GM12878 (cell line): ENCODE measurements around the gene ALG5. TPM values are rescaled to one million over a fixed set of nuclear protein-coding genes. Genes with fewer than 3 reads are reported as not detected.

Source experiments
- ATAC-seq: fragments of 200-7000 bp; cut with Tn5 transposase; 3 replicates; pipeline ENCODE4 v1.9.1; 2020; ENCODE audit warnings: mild to moderate bottlenecking, moderate library complexity
- BruUV-seq: library from RNA; stranded (reverse); fragments of 400-500 nt; replicated peaks from 2 replicates; lab custom pipeline; 2021; lab: Mats Ljungman, UMichigan
- CTCF ChIA-PET: fragments of 300-600 bp; sonication (Branson Sonifier 250); formaldehyde crosslinking; extraction: SDS; loops from one replicate; lab custom pipeline; 2021; ENCODE audit warnings: inconsistent platforms; lab: Yijun Ruan, JAX
- POLR2A ChIA-PET: fragments of 350-600 bp; formaldehyde crosslinking; extraction: SDS; loops from one replicate; lab custom pipeline; 2021; ENCODE audit warnings: inconsistent platforms; lab: Charles Lee
- RAD21 ChIA-PET: fragments of 300-600 bp; sonication (Branson Sonifier 250); formaldehyde crosslinking; loops from one replicate; lab custom pipeline; 2023; ENCODE audit warnings: antibody characterized with exemption; ENCODE audit not compliant: unreplicated experiment; lab: Charles Lee
- SMC1A ChIA-PET: fragments of 300-600 bp; sonication (Branson Sonifier 250); formaldehyde crosslinking; loops from one replicate; lab custom pipeline; 2023; ENCODE audit not compliant: unreplicated experiment, uncharacterized antibody; lab: Charles Lee
- DNase-seq: peaks from one replicate; pipeline ENCODE4 v3.0.0-alpha.2; 2011; ENCODE audit warnings: low read depth, low spot score
- FAIRE-seq: peaks from 3 replicates; lab custom pipeline; 2011; peaks lifted over from hg19 to GRCh38; lab: Jason Lieb, UNC
- H2AFZ ChIP-seq: 2 replicates; pipeline ENCODE4 v1.6.0; 2011; ENCODE audit warnings: low read depth, low read length, control low read depth; ENCODE audit not compliant: control insufficient read depth
- H3K27ac ChIP-seq: 2 replicates; pipeline ENCODE4 v1.5.1; 2011; ENCODE audit warnings: control low read depth; ENCODE audit not compliant: control insufficient read depth, insufficient read depth
- H3K27me3 ChIP-seq, 2 experiments: replicated peaks in 1 of 2; 2 replicates each; pipeline versions ENCODE4 v1.6.0 to v1.6.1; 2011; ENCODE audit warnings: low read length in 1 of 2; ENCODE audit not compliant: control insufficient read depth in 2 of 2, insufficient read depth in 2 of 2
- H3K36me3 ChIP-seq, 2 experiments: 2 replicates each; pipeline ENCODE4 v1.5.1; 2011; ENCODE audit warnings: low read length in 1 of 2; ENCODE audit not compliant: control insufficient read depth in 2 of 2, insufficient read depth in 2 of 2
- H3K4me1 ChIP-seq: 2 replicates; pipeline ENCODE4 v1.6.1; 2011; ENCODE audit warnings: mild to moderate bottlenecking, low read length, moderate library complexity, mixed read lengths; ENCODE audit not compliant: control insufficient read depth, insufficient read depth
- H3K4me2 ChIP-seq: 2 replicates; pipeline ENCODE4 v1.6.0; 2011; ENCODE audit warnings: control low read depth; ENCODE audit not compliant: control insufficient read depth, insufficient read depth
- H3K4me3 ChIP-seq: fragments of 200-600 bp; sonication (generic); 2 replicates; pipeline ENCODE4 v1.5.1; 2016
- H3K79me2 ChIP-seq: 2 replicates; pipeline ENCODE4 v1.6.0; 2011; ENCODE audit warnings: low read length; ENCODE audit not compliant: control insufficient read depth, insufficient read depth
- H3K9ac ChIP-seq: 2 replicates; pipeline ENCODE4 v1.8.0; 2011; ENCODE audit warnings: low read length, control low read depth, mixed read lengths; ENCODE audit not compliant: control insufficient read depth, insufficient read depth
- H3K9me3 ChIP-seq: replicated peaks from 3 replicates; pipeline ENCODE4 v1.5.1; 2011; ENCODE audit warnings: mild to moderate bottlenecking, low read length; ENCODE audit not compliant: control insufficient read depth, insufficient read depth
- H4K20me1 ChIP-seq: 2 replicates; pipeline ENCODE4 v1.6.0; 2011; ENCODE audit not compliant: control insufficient read depth, insufficient read depth
- EED ChIP-seq: sonication (generic); IDR thresholded peaks from 2 replicates; pipeline ENCODE4 v1.6.1; 2016; ENCODE audit warnings: antibody characterized with exemption, low read depth
- IKZF1 ChIP-seq: fragments of 450-650 bp; conservative IDR thresholded peaks from 2 replicates; pipeline ENCODE4 v1.6.1; 2017; ENCODE audit warnings: antibody characterized with exemption, mild to moderate bottlenecking
- LARP7 ChIP-seq: fragments of 450-650 bp; IDR thresholded peaks from 2 replicates; pipeline ENCODE4 v1.6.1; 2017; ENCODE audit warnings: mild to moderate bottlenecking
- SUZ12 ChIP-seq: fragments of 200-600 bp; sonication (generic); IDR thresholded peaks from one replicate; pipeline ENCODE4 v1.6.1; 2018; ENCODE audit warnings: antibody characterized with exemption, mild to moderate bottlenecking; ENCODE audit not compliant: unreplicated experiment
- TARDBP ChIP-seq: IDR thresholded peaks from 2 replicates; pipeline ENCODE4 v1.6.1; 2016; ENCODE audit warnings: borderline replicate concordance
- ZNF274 ChIP-seq: IDR thresholded peaks from one replicate; pipeline ENCODE4 v1.8.0; 2011; ENCODE audit not compliant: insufficient read length, insufficient read depth
- ZNF622 ChIP-seq: fragments of 450-650 bp; IDR thresholded peaks from 2 replicates; pipeline ENCODE4 v1.6.1; 2017; ENCODE audit warnings: mild to moderate bottlenecking, inconsistent platforms
- WGBS: methylation state at CpG from one replicate; pipeline ENCODE4 v1.1.6; 2016; ENCODE audit warnings: low lambda C conversion rate; ENCODE audit not compliant: insufficient replicate concordance, insufficient coverage; ENCODE audit errors: missing lambda C conversion rate; 5-methylcytosine and 5-hydroxymethylcytosine counted together
- in situ Hi-C: fragments of 300-500 bp; cut with MboI; formaldehyde crosslinking; loops from 9 replicates; pipeline ENCODE4 v1.14.3; 2018; ENCODE audit warnings: mixed read lengths
- intact Hi-C: fragments of 100-400 bp; cut with micrococcal nuclease; formaldehyde crosslinking; loops from one replicate; pipeline ENCODE4 v1.14.2; 2022; ENCODE audit not compliant: unreplicated experiment
- polyA plus RNA-seq, 11 experiments: library from polyadenylated mRNA; depleted of rRNA in 4 of 11; unstranded in 6 of 11; stranded (reverse) in 5 of 11; fragments of >200 nt; fragmentation: Nextera tagmentation in 4 of 11; fragmentation: Illumina TruSeq in 1 of 11; extraction: Ambion mirVana in 4 of 11; extraction: Trizol in 1 of 11; gene quantifications; 1 replicate in 1 of 11; 2 replicates in 10 of 11; pipeline versions ENCODE4 v1.2.1 to v1.2.3, GENCODE V29; 2011 to 2016; ENCODE audit warnings: inconsistent platforms in 2 of 11, missing spikeins in 2 of 11, low read depth in 1 of 11
- total RNA-seq, 4 experiments: library from RNA; depleted of rRNA in 3 of 4; stranded (reverse); fragments of >200 nt in 3 of 4; fragmentation: Illumina TruSeq in 1 of 4; extraction: Trizol in 1 of 4; gene quantifications; 2 replicates each; pipeline versions ENCODE4 v1.2.1 to v1.2.3, GENCODE V29; 2013 to 2021
- TF ChIP-seq, protein P1 (sequence below): fragments of 450-650 bp; IDR thresholded peaks from 2 replicates; pipeline ENCODE4 v1.6.1; 2017; ENCODE audit warnings: mild to moderate bottlenecking
- TF ChIP-seq, protein P2 (sequence below): fragments of 450-650 bp; IDR thresholded peaks from 2 replicates; pipeline ENCODE4 v1.6.1; 2017; ENCODE audit warnings: mild to moderate bottlenecking, moderate library complexity
- TF ChIP-seq, protein P3 (sequence below): fragments of 450-650 bp; IDR thresholded peaks from 2 replicates; pipeline ENCODE4 v1.6.1; 2016; ENCODE audit warnings: mild to moderate bottlenecking
- TF ChIP-seq, protein P4 (sequence below): IDR thresholded peaks from 2 replicates; pipeline ENCODE4 v1.6.1; 2011; ENCODE audit warnings: borderline replicate concordance, low read depth, mild to moderate bottlenecking, moderate library complexity, low read length; ENCODE audit not compliant: insufficient read depth, poor library complexity, severe bottlenecking

ALG5 gene
- total and polyA plus RNA-seq, 10 of the 15 experiments (the other 5 are each of a cell fraction or from before 2014, with no cell fraction given): 23.9 to 82.2 (median 42.5) TPM

DNA sequence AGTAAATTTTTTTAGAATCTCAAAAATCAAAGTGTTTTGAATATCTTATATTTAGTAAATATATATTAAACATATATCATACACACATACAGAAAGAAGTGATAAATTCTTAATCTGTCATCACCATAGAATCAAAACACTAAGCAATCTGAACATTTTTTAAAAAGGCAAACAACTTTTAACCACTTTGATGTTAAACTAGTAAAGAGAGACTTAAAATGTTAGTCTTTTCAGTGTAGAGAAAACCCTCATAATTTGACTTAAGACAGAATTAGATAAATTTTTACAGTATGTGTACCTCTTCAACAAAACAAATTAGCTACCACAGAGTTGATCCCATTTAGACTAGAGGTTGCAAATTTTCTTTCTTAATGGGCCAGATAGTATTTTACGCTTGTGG lies 46.9 kb upstream of the ALG5 start:
- POLR2A ChIA-PET: interaction anchor here (1.4 kb wide), 1 partner anchor 10 kb away, joined by 3 read pairs; no protein-coding TSS in a partner anchor
- no peak for TF ChIP-seq EED
- TF ChIP-seq, protein P1, sequence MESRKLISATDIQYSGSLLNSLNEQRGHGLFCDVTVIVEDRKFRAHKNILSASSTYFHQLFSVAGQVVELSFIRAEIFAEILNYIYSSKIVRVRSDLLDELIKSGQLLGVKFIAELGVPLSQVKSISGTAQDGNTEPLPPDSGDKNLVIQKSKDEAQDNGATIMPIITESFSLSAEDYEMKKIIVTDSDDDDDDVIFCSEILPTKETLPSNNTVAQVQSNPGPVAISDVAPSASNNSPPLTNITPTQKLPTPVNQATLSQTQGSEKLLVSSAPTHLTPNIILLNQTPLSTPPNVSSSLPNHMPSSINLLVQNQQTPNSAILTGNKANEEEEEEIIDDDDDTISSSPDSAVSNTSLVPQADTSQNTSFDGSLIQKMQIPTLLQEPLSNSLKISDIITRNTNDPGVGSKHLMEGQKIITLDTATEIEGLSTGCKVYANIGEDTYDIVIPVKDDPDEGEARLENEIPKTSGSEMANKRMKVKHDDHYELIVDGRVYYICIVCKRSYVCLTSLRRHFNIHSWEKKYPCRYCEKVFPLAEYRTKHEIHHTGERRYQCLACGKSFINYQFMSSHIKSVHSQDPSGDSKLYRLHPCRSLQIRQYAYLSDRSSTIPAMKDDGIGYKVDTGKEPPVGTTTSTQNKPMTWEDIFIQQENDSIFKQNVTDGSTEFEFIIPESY: no peak
- TF ChIP-seq, protein P2, sequence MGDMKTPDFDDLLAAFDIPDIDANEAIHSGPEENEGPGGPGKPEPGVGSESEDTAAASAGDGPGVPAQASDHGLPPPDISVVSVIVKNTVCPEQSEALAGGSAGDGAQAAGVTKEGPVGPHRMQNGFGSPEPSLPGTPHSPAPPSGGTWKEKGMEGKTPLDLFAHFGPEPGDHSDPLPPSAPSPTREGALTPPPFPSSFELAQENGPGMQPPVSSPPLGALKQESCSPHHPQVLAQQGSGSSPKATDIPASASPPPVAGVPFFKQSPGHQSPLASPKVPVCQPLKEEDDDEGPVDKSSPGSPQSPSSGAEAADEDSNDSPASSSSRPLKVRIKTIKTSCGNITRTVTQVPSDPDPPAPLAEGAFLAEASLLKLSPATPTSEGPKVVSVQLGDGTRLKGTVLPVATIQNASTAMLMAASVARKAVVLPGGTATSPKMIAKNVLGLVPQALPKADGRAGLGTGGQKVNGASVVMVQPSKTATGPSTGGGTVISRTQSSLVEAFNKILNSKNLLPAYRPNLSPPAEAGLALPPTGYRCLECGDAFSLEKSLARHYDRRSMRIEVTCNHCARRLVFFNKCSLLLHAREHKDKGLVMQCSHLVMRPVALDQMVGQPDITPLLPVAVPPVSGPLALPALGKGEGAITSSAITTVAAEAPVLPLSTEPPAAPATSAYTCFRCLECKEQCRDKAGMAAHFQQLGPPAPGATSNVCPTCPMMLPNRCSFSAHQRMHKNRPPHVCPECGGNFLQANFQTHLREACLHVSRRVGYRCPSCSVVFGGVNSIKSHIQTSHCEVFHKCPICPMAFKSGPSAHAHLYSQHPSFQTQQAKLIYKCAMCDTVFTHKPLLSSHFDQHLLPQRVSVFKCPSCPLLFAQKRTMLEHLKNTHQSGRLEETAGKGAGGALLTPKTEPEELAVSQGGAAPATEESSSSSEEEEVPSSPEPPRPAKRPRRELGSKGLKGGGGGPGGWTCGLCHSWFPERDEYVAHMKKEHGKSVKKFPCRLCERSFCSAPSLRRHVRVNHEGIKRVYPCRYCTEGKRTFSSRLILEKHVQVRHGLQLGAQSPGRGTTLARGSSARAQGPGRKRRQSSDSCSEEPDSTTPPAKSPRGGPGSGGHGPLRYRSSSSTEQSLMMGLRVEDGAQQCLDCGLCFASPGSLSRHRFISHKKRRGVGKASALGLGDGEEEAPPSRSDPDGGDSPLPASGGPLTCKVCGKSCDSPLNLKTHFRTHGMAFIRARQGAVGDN: no peak
- TF ChIP-seq, protein P3, sequence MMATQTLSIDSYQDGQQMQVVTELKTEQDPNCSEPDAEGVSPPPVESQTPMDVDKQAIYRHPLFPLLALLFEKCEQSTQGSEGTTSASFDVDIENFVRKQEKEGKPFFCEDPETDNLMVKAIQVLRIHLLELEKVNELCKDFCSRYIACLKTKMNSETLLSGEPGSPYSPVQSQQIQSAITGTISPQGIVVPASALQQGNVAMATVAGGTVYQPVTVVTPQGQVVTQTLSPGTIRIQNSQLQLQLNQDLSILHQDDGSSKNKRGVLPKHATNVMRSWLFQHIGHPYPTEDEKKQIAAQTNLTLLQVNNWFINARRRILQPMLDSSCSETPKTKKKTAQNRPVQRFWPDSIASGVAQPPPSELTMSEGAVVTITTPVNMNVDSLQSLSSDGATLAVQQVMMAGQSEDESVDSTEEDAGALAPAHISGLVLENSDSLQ: no peak
- TF ChIP-seq LARP7: no peak
- TF ChIP-seq, protein P4, sequence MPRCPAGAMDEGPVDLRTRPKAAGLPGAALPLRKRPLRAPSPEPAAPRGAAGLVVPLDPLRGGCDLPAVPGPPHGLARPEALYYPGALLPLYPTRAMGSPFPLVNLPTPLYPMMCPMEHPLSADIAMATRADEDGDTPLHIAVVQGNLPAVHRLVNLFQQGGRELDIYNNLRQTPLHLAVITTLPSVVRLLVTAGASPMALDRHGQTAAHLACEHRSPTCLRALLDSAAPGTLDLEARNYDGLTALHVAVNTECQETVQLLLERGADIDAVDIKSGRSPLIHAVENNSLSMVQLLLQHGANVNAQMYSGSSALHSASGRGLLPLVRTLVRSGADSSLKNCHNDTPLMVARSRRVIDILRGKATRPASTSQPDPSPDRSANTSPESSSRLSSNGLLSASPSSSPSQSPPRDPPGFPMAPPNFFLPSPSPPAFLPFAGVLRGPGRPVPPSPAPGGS: no peak
- TF ChIP-seq ZNF274: no peak
- TF ChIP-seq IKZF1: no peak
- no peak for TF ChIP-seq TARDBP
- no peak for TF ChIP-seq ZNF622
- no peak for TF ChIP-seq SUZ12
- TF ChIP-seq, all 136 proteins: peak for 0

More for the DNA sequence above, 46.9 kb upstream of the ALG5 start:
- Histone ChIP-seq H3K4me1 (no peaks in the 10 kb centered on the region), H3K36me3 (peaks cover 0 to 24% of the 10 kb centered on the region in 2 experiments; a peak in 3 of 4 replicates), H2AFZ (no peak overlapping the region), H3K27me3 (no peaks in the 10 kb centered on the region), H3K79me2 (peaks cover 5% of the 10 kb centered on the region), H4K20me1 (no peaks in the 10 kb centered on the region), H3K9me3 (no peaks in the 10 kb centered on the region), H3K4me2 (no peak overlapping the region), H3K9ac (no peak overlapping the region), H3K4me3 (no peak overlapping the region), H3K27ac (no peak overlapping the region)
- in situ Hi-C loops: no loop called here
- SMC1A ChIA-PET: interaction anchor here (0.7 to 5.0 kb wide), 2 partner anchors 13 to 40 kb away, joined by 3 to 27 read pairs; no protein-coding TSS in a partner anchor
- WGBS: 100% methylated on average over 1 of the region's 1 CpG
- ATAC-seq (no peak), DNase-seq (no peak), FAIRE-seq (no peak)
- CTCF ChIA-PET: interaction anchor here (1.0 to 1.8 kb wide), 3 partner anchors 11 to 40 kb away, joined by 3 to 6 read pairs (median 5); no protein-coding TSS in a partner anchor
- no TSS peak for BruUV-seq
- RAD21 ChIA-PET: no interaction called here
- intact Hi-C loops: loop anchor here (5.0 kb wide), 1 partner anchor 34 kb away; no protein-coding TSS in a partner anchor
